Astrocyte (in vitro differentiated cells and primary cell): ENCODE results near the gene PDS5B. TPM values are rescaled to one million over a fixed set of nuclear protein-coding genes. Genes with fewer than 3 reads are reported as not detected.

Experiments used
- DNase-seq: peaks from one replicate; pipeline ENCODE4 v3.0.0-alpha.2; 2010; ENCODE audit warnings: low read depth
- FAIRE-seq: peaks from 2 replicates; lab custom pipeline; 2011; peaks lifted over from hg19 to GRCh38; lab: Jason Lieb, UNC
- H2AFZ ChIP-seq: 2 replicates; pipeline ENCODE4 v1.6.0; 2012; ENCODE audit warnings: low read depth, low read length, inconsistent platforms
- H3K27ac ChIP-seq: 2 replicates; pipeline ENCODE4 v1.5.1; 2011; ENCODE audit warnings: low read depth, low read length, inconsistent platforms
- H3K27me3 ChIP-seq: 2 replicates; pipeline ENCODE4 v1.6.0; 2011; ENCODE audit warnings: low read length, inconsistent platforms; ENCODE audit not compliant: insufficient read depth
- H3K36me3 ChIP-seq: 2 replicates; pipeline ENCODE4 v1.5.1; 2011; ENCODE audit warnings: low read length, inconsistent platforms; ENCODE audit not compliant: insufficient read depth
- H3K4me1 ChIP-seq: 2 replicates; pipeline ENCODE4 v1.5.1; 2011; ENCODE audit warnings: low read length, inconsistent platforms; ENCODE audit not compliant: insufficient read depth
- H3K4me2 ChIP-seq: 2 replicates; pipeline ENCODE4 v1.6.0; 2012; ENCODE audit warnings: low read length, inconsistent platforms
- H3K4me3 ChIP-seq: 2 replicates; pipeline ENCODE4 v1.5.1; 2011; ENCODE audit warnings: low read depth, mild to moderate bottlenecking, low read length, inconsistent platforms; ENCODE audit not compliant: insufficient read depth
- H3K79me2 ChIP-seq: 2 replicates; pipeline ENCODE4 v1.6.0; 2012; ENCODE audit warnings: mild to moderate bottlenecking, low read length, inconsistent platforms; ENCODE audit not compliant: insufficient read depth
- H3K9ac ChIP-seq: 2 replicates; pipeline ENCODE4 v1.6.0; 2012; ENCODE audit warnings: mild to moderate bottlenecking, low read length, inconsistent platforms
- H3K9me3 ChIP-seq: 2 replicates; pipeline ENCODE4 v1.5.1; 2012; ENCODE audit warnings: low read depth, mild to moderate bottlenecking, low read length, inconsistent platforms; ENCODE audit not compliant: insufficient read depth
- H4K20me1 ChIP-seq: 2 replicates; pipeline ENCODE4 v1.6.0; 2012; ENCODE audit warnings: low read length, inconsistent platforms; ENCODE audit not compliant: insufficient read depth
- H3K27ac Mint-ChIP-seq: one replicate; pipeline ENCODE4 v1.8.0; 2021; ENCODE audit warnings: mild to moderate bottlenecking, mixed read lengths; ENCODE audit not compliant: unreplicated experiment
- H3K27me3 Mint-ChIP-seq: one replicate; pipeline ENCODE4 v1.8.0; 2021; ENCODE audit warnings: low read depth, mixed read lengths; ENCODE audit not compliant: unreplicated experiment
- H3K36me3 Mint-ChIP-seq: one replicate; pipeline ENCODE4 v1.8.0; 2021; ENCODE audit warnings: low read depth, mixed read lengths; ENCODE audit not compliant: unreplicated experiment
- H3K4me1 Mint-ChIP-seq: one replicate; pipeline ENCODE4 v1.8.0; 2021; ENCODE audit warnings: low read depth, mixed read lengths; ENCODE audit not compliant: unreplicated experiment
- H3K4me3 Mint-ChIP-seq: one replicate; pipeline ENCODE4 v1.8.0; 2021; ENCODE audit warnings: mild to moderate bottlenecking, moderate library complexity, mixed read lengths; ENCODE audit not compliant: unreplicated experiment
- H3K9me3 Mint-ChIP-seq: one replicate; pipeline ENCODE4 v1.8.0; 2021; ENCODE audit warnings: mild to moderate bottlenecking, mixed read lengths; ENCODE audit not compliant: unreplicated experiment
- EZH2 ChIP-seq: IDR thresholded peaks from 2 replicates; pipeline ENCODE4 v1.6.1; 2012; ENCODE audit warnings: mild to moderate bottlenecking, low read length, inconsistent platforms; ENCODE audit not compliant: insufficient read depth
- total RNA-seq: library from RNA; stranded (reverse); gene quantifications from 2 replicates; pipeline ENCODE4 v1.2.1, GENCODE V29; 2021
- TF ChIP-seq, protein P1 (sequence below): IDR thresholded peaks from 2 replicates; pipeline ENCODE4 v1.5.1; 2011; ENCODE audit warnings: low read depth, mild to moderate bottlenecking, inconsistent platforms, low read length, moderate library complexity; ENCODE audit not compliant: insufficient read depth

PDS5B gene
- total RNA-seq, 1 donor from 2014 or later: 43.1 TPM

DNA sequence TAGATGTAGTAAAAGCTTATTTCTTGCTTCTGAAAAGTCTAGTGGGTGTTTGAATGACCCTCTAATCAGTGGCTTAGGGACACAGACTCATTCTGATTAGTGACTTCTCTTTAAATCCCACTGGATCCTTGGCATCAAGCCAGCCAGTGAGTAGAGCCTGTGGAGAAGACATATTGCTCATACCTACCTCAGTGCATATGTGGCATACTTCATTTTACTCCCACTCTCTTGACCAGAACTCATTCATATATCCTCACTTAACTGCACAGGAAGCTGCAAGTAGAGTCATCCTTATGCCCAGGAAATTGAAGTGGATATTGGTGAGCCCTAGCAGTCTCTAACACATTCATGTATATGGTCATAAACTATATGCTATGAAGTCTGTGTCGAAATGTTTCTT is 148.3 kb downstream of the PDS5B start:
- Histone ChIP-seq H2AFZ (no peak overlapping the region), H3K9ac (no peak overlapping the region), H3K36me3 (peaks cover 4% of the 10 kb centered on the region), H3K79me2 (peaks cover 8% of the 10 kb centered on the region), H3K27me3 (no peaks in the 10 kb centered on the region), H3K4me1 (peaks cover 3% of the 10 kb centered on the region), H3K4me3 (no peak overlapping the region), H4K20me1 (no peaks in the 10 kb centered on the region), H3K9me3 (no peaks in the 10 kb centered on the region), H3K4me2 (no peak overlapping the region), H3K27ac (peak overlapping the region; percentile 47)
- Mint-ChIP-seq H3K36me3 (peaks cover 2% of the 10 kb centered on the region), H3K27ac (peak overlapping the region; percentile 88), H3K9me3 (peaks cover 2% of the 10 kb centered on the region), H3K27me3 (no peaks in the 10 kb centered on the region), H3K4me3 (no peak overlapping the region), H3K4me1 (peaks cover 47% of the 10 kb centered on the region)
- peak; percentile 13 for FAIRE-seq
- TF ChIP-seq, protein P1, sequence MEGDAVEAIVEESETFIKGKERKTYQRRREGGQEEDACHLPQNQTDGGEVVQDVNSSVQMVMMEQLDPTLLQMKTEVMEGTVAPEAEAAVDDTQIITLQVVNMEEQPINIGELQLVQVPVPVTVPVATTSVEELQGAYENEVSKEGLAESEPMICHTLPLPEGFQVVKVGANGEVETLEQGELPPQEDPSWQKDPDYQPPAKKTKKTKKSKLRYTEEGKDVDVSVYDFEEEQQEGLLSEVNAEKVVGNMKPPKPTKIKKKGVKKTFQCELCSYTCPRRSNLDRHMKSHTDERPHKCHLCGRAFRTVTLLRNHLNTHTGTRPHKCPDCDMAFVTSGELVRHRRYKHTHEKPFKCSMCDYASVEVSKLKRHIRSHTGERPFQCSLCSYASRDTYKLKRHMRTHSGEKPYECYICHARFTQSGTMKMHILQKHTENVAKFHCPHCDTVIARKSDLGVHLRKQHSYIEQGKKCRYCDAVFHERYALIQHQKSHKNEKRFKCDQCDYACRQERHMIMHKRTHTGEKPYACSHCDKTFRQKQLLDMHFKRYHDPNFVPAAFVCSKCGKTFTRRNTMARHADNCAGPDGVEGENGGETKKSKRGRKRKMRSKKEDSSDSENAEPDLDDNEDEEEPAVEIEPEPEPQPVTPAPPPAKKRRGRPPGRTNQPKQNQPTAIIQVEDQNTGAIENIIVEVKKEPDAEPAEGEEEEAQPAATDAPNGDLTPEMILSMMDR: no peak
- TF ChIP-seq EZH2: no peak
- DNase-seq: peak; percentile 80

DNA sequence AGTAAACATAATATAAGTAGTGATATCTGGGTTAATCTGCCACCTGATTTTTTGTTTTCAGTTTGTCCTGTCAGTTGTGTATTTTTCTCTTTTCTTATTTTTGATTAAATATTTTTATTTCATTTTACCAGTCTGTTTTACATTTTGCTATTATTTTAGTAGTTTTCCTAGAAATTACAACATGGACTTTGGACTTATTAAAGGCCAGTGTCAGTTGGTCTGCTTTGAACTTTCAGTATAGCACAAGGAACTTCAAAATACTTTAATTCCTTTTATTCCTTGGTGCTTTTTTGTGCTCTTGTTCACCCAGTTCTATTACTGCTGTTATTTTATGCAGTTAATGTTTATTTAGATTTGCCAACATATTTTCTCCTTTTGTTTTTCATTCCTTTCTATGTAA is 149.6 kb downstream of the PDS5B start:
- H3K27ac Mint-ChIP-seq: peak overlapping the region; percentile 70
- Histone ChIP-seq H4K20me1 (no peaks in the 10 kb centered on the region), H3K9ac (no peak overlapping the region), H3K9me3 (no peaks in the 10 kb centered on the region), H2AFZ (no peak overlapping the region), H3K4me2 (no peak overlapping the region), H3K36me3 (peaks cover 4% of the 10 kb centered on the region), H3K4me1 (peaks cover 3% of the 10 kb centered on the region), H3K27me3 (no peaks in the 10 kb centered on the region), H3K4me3 (no peak overlapping the region), H3K79me2 (peaks cover 5% of the 10 kb centered on the region), H3K27ac (no peak overlapping the region)
- DNase-seq (no peak), FAIRE-seq (no peak)
- peaks cover 47% of the 10 kb centered on the region for H3K4me1 Mint-ChIP-seq
- H3K36me3 Mint-ChIP-seq: no peaks in the 10 kb centered on the region
- H3K27me3 Mint-ChIP-seq: no peaks in the 10 kb centered on the region
- H3K9me3 Mint-ChIP-seq: no peaks in the 10 kb centered on the region
- no peak overlapping the region for H3K4me3 Mint-ChIP-seq
- TF ChIP-seq EZH2: no peak

DNA sequence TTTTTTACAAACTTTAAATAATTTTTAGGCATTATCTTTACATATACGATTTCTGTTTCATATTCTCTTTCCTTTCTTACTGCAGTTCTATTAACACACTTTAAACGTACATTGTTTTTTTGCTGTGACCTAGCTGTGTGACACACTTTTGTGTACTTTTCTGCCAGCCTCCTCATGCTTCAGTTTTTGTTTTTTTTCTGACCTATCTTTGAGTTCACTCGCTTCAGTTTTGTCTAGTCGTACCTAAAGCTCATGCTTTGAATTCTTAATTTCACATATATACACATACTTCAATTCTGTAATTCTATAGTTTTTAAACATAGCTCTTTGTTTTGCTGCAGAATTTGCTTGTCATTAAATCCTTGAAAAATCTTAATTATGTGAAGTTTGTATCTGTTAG is 150.4 kb downstream of the PDS5B start:
- Mint-ChIP-seq H3K27me3 (no peaks in the 10 kb centered on the region), H3K27ac (peak overlapping the region; percentile 70), H3K4me3 (no peak overlapping the region), H3K36me3 (no peaks in the 10 kb centered on the region), H3K9me3 (no peaks in the 10 kb centered on the region), H3K4me1 (peaks cover 40% of the 10 kb centered on the region)
- no peak for DNase-seq
- H3K9ac ChIP-seq: peak overlapping the region; percentile 40
- H3K27me3 ChIP-seq: no peaks in the 10 kb centered on the region
- peak; percentile 39 for FAIRE-seq
- H3K4me2 ChIP-seq: peak overlapping the region; percentile 69
- peaks cover 3% of the 10 kb centered on the region for H3K79me2 ChIP-seq
- H2AFZ ChIP-seq: no peak overlapping the region
- no peaks in the 10 kb centered on the region for H4K20me1 ChIP-seq
- H3K27ac ChIP-seq: no peak overlapping the region
- TF ChIP-seq EZH2: no peak
- TF ChIP-seq, protein P1: no peak
- no peaks in the 10 kb centered on the region for H3K9me3 ChIP-seq
- no peak overlapping the region for H3K4me3 ChIP-seq
- peaks cover 4% of the 10 kb centered on the region for H3K36me3 ChIP-seq
- peaks cover under 1% of the 10 kb centered on the region for H3K4me1 ChIP-seq
